WERI-Rb-1 (cell line): Measurements from ENCODE around the gene RASSF5.

ENCODE experiments used
- DNase-seq: peaks from one replicate; pipeline ENCODE4 v3.0.0-alpha.2; 2020
- H3K27ac ChIP-seq: fragments of 250-450 bp; sonication (Bioruptor Pico); 2 replicates; pipeline ENCODE4 v1.5.1; 2020; ENCODE audit warnings: mild to moderate bottlenecking, moderate library complexity
- H3K27me3 ChIP-seq: fragments of 250-450 bp; sonication (Bioruptor Pico); 2 replicates; pipeline ENCODE4 v1.5.1; 2021; ENCODE audit warnings: mild to moderate bottlenecking, low read depth, moderate library complexity; ENCODE audit not compliant: insufficient read depth, severe bottlenecking
- H3K36me3 ChIP-seq: fragments of 250-450 bp; sonication (Bioruptor Pico); 2 replicates; pipeline ENCODE4 v1.5.1; 2020; ENCODE audit warnings: mild to moderate bottlenecking, moderate library complexity
- H3K4me3 ChIP-seq: 2 replicates; pipeline ENCODE4 v1.5.1; 2011; ENCODE audit warnings: low read depth, mild to moderate bottlenecking, control low read depth, low read length
- H3K9me3 ChIP-seq: fragments of 250-450 bp; sonication (Bioruptor Pico); 2 replicates; pipeline ENCODE4 v1.5.1; 2021; ENCODE audit warnings: mild to moderate bottlenecking, moderate library complexity; ENCODE audit not compliant: severe bottlenecking
- CTCF ChIP-seq: IDR thresholded peaks from 2 replicates; pipeline ENCODE4 v1.5.1; 2011; ENCODE audit warnings: low read depth, mild to moderate bottlenecking, control low read depth, inconsistent platforms, low read length

Gene RASSF5

GRCh38 chr1:206472024-206472423 lies 35.3 kb upstream of the RASSF5 start:
- no peaks in the 10 kb centered on the region for H3K9me3 ChIP-seq
- H3K27ac ChIP-seq, result no peak overlapping the region
- no peaks in the 10 kb centered on the region for H3K36me3 ChIP-seq
- TF ChIP-seq CTCF, result no peak
- DNase-seq, result no peak
- H3K27me3 ChIP-seq, result no peaks in the 10 kb centered on the region
- H3K4me3 ChIP-seq, result no peak overlapping the region

GRCh38 chr1:206472454-206472853 lies 34.9 kb upstream of the RASSF5 start:
- DNase-seq, result no peak
- no peaks in the 10 kb centered on the region for H3K27me3 ChIP-seq
- H3K36me3 ChIP-seq, result no peaks in the 10 kb centered on the region
- H3K27ac ChIP-seq, result no peak overlapping the region
- no peak overlapping the region for H3K4me3 ChIP-seq
- no peaks in the 10 kb centered on the region for H3K9me3 ChIP-seq
- TF ChIP-seq CTCF, result no peak

- H3K4me3 ChIP-seq, result no peak overlapping the region
- no peak for DNase-seq
Observed at GRCh38 chr1:206472886-206473285, 34.4 kb upstream of the RASSF5 start.

GRCh38 chr1:206476058-206476457 lies 31.3 kb upstream of the RASSF5 start:
- no peaks in the 10 kb centered on the region for H3K36me3 ChIP-seq
- no peaks in the 10 kb centered on the region for H3K27me3 ChIP-seq
- H3K4me3 ChIP-seq, result no peak overlapping the region
- no peak overlapping the region for H3K27ac ChIP-seq
- no peak for DNase-seq
- H3K9me3 ChIP-seq, result no peaks in the 10 kb centered on the region
- TF ChIP-seq CTCF, result no peak

More at GRCh38 chr1:206472886-206473285, 34.4 kb upstream of the RASSF5 start:
- Histone ChIP-seq H3K27ac (no peak overlapping the region), H3K27me3 (no peaks in the 10 kb centered on the region), H3K9me3 (no peaks in the 10 kb centered on the region), H3K36me3 (no peaks in the 10 kb centered on the region)
- no peak for TF ChIP-seq CTCF

GRCh38 chr1:206476591-206476990 lies 30.7 kb upstream of the RASSF5 start:
- DNase-seq, result no peak
- Histone ChIP-seq H3K9me3 (no peaks in the 10 kb centered on the region), H3K36me3 (no peaks in the 10 kb centered on the region), H3K27ac (no peak overlapping the region), H3K4me3 (no peak overlapping the region), H3K27me3 (no peaks in the 10 kb centered on the region)
- TF ChIP-seq CTCF, result no peak

GRCh38 chr1:206477110-206477509 lies 30.2 kb upstream of the RASSF5 start:
- Histone ChIP-seq H3K36me3 (no peaks in the 10 kb centered on the region), H3K9me3 (no peaks in the 10 kb centered on the region), H3K4me3 (no peak overlapping the region), H3K27me3 (no peaks in the 10 kb centered on the region), H3K27ac (no peak overlapping the region)
- no peak for TF ChIP-seq CTCF
- DNase-seq, result no peak
